Lower lobe of right lung (tissue), 2 donors: Measurements from ENCODE around the gene SRRM3. TPM values are rescaled to one million over a fixed set of nuclear protein-coding genes. Genes with fewer than 3 reads are reported as not detected.
"Not testable (repeated sequence)": the region's sequence is repeated elsewhere in the genome, so short reads cannot be mapped to it uniquely, and the experiment has no call there.

ENCODE experiments used
- ATAC-seq, 2 donors: fragments of 200-7000 bp; cut with Tn5 transposase; one replicate each; pipeline ENCODE4 v1.9.1; 2020 to 2022; ENCODE audit warnings: mild to moderate bottlenecking in 2 of 2, moderate library complexity in 2 of 2
- DNase-seq: peaks from one replicate; pipeline ENCODE4 v3.0.0-alpha.2; 2020
- H3K27ac ChIP-seq: fragments of 200-600 bp; one replicate; pipeline ENCODE4 v1.8.0; 2022
- H3K27me3 ChIP-seq: fragments of 200-600 bp; one replicate; pipeline ENCODE4 v1.8.0; 2022; ENCODE audit warnings: low read depth
- H3K36me3 ChIP-seq: fragments of 200-600 bp; one replicate; pipeline ENCODE4 v1.8.0; 2022; ENCODE audit warnings: mild to moderate bottlenecking
- H3K4me1 ChIP-seq: fragments of 200-600 bp; one replicate; pipeline ENCODE4 v1.8.0; 2022
- H3K4me3 ChIP-seq: fragments of 200-600 bp; one replicate; pipeline ENCODE4 v1.8.0; 2022; ENCODE audit warnings: mild to moderate bottlenecking
- H3K9me3 ChIP-seq: fragments of 200-600 bp; one replicate; pipeline ENCODE4 v1.8.0; 2022
- intact Hi-C: fragments of 100-400 bp; cut with DNase I; formaldehyde crosslinking; loops from one replicate; pipeline ENCODE4 v1.11.0; 2022
- total RNA-seq: library from RNA; stranded (reverse); fragmentation: NEBNext Ultra II Directional; extraction: Animal tissue kit (Norgen Biotek cat#: 25700); gene quantifications from one replicate; pipeline ENCODE4 v1.2.1, GENCODE V29; 2021
- TF ChIP-seq, protein P1 (sequence below): fragments of 200-600 bp; IDR thresholded peaks from one replicate; pipeline ENCODE4 v1.8.0; 2022; ENCODE audit warnings: antibody characterized with exemption, mild to moderate bottlenecking
- donor health status: DM: no; HTN: yes; CAD: no; lungs with severe emphysema.

SRRM3 gene
- total RNA-seq, 1 donor from 2014 or later: 0.86 TPM

DNA sequence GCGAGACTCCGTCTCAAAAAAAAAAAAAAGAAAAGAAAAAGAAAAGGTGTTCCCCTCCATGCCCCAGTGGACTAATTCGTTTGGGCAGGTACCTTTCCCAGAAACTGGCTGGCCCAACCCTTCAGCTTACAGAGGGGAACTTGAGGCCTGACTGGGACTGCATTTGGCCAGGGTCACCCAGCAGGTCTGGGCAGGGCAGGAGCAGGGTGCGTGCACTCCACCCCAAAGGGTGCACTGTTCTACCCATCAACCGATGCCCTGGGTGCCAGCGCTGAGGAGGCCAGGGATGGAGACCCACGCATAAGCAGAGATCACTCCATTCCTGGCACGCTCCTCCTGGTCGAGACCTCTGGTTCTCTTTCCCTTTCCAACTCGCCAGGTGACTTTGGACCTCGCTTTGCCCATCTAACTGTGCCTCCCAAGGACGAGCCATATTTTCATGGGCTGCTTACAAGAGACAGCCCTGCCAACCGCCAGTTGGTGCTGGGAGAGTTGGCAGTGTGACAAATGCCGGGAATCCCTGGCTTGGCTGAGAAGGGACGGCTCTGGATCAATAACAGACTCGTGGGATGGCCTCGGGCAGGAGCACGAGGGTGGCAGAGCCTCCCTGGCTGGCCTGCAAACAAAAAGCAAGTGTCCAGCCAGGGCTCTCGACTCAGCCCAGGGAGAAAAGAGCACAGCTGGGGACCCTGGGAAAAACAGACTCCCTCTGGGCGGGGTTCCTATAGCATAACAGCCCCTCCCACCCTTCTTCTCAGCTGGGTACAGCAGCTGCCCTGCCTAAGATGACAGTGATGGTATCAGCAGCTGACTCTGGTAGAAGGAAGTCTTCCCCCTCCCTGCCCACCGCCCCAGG lies 108.6 kb downstream of the SRRM3 start:
- ATAC-seq (no peak), DNase-seq (no peak)
- Histone ChIP-seq H3K27me3 (no peaks in the 10 kb centered on the region), H3K9me3 (no peaks in the 10 kb centered on the region), H3K4me3 (no peak overlapping the region), H3K27ac (no peak overlapping the region), H3K36me3 (no peaks in the 10 kb centered on the region), H3K4me1 (peaks cover 9% of the 10 kb centered on the region)
- TF ChIP-seq, protein P1, sequence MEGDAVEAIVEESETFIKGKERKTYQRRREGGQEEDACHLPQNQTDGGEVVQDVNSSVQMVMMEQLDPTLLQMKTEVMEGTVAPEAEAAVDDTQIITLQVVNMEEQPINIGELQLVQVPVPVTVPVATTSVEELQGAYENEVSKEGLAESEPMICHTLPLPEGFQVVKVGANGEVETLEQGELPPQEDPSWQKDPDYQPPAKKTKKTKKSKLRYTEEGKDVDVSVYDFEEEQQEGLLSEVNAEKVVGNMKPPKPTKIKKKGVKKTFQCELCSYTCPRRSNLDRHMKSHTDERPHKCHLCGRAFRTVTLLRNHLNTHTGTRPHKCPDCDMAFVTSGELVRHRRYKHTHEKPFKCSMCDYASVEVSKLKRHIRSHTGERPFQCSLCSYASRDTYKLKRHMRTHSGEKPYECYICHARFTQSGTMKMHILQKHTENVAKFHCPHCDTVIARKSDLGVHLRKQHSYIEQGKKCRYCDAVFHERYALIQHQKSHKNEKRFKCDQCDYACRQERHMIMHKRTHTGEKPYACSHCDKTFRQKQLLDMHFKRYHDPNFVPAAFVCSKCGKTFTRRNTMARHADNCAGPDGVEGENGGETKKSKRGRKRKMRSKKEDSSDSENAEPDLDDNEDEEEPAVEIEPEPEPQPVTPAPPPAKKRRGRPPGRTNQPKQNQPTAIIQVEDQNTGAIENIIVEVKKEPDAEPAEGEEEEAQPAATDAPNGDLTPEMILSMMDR: no peak
- intact Hi-C loops: no loop called here

DNA sequence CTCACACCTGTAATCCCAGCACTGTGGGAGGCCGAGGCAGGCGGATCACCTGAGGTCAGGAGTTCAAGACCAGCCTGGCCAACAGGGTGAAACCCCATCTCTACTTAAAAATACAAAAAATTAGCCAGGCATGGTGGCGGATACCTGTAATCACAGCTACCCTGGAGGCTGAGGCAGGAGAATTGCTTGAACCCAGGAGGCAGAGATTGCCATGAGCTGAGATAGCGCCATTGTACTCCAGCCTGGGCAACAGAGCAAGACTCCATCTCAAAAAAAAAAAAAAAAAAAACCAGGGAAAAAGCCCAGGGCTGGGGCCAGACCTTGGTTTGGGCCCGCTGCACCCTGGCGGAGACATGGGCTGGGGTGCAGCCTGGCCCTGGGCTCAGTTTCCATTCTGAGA lies 110.1 kb downstream of the SRRM3 start:
- intact Hi-C loops, H3K27me3 ChIP-seq, ATAC-seq, H3K4me1 ChIP-seq, H3K9me3 ChIP-seq, H3K4me3 ChIP-seq, H3K27ac ChIP-seq, H3K36me3 ChIP-seq, DNase-seq: not testable (repeated sequence)

DNA sequence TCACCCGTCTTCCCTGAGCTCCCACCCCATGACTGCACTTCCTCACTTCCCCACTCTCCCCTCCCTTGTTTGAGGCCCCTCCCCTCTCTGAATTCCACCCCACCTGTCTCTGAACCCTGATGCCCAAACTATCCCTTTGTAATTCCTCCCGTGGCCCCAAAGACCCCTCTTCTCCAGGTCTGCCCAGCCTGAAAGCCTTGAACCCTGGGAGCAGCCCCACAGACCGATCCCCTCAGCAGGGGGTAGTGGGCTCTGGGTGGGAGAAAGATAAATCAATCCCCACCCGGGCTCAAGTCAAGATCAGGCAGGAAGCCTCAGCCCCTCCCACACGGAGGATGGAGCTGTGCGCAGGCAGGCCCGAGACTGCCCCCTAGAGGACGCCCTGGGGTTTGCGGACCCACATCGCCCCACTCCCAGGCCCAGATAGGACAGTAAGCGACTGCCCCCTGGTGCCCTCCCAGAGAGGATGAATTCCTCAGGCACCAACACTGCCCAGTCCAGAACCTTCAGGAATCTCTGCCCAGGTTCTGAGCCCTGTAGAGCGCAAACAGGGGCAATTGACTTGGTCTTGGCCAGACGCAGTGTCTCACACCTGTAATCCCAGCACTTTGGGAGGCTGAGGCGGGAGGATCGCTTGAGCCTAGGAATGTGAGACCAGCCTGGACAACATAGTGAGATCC lies 112.5 kb downstream of the SRRM3 start:
- peak; percentile 82 to 92 for ATAC-seq
- intact Hi-C loops: no loop called here
- Histone ChIP-seq H3K9me3 (no peaks in the 10 kb centered on the region), H3K27ac (no peak overlapping the region), H3K27me3 (no peaks in the 10 kb centered on the region), H3K4me1 (peaks cover 7% of the 10 kb centered on the region), H3K36me3 (no peaks in the 10 kb centered on the region), H3K4me3 (no peak overlapping the region)
- TF ChIP-seq, protein P1: peak; percentile 100
- DNase-seq: peak; percentile 96

DNA sequence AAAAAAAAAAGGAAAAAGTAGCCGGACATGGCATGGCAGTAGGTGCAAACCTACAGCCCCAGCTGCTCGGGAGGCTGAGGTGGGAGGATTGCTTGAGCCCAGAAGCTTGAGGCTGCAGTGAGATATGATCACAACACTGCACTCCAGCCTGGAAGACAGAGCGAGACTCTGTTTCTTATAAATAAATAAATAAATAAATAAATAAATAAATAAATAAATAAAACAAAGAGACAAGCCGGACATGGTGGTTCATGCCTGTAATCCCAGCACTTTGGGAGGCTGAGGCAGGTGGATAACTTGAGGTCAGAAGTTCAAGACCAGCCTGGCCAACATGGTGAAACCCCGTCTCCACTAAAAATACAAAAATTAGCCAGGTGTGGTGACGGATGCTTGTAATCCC lies 113.0 kb downstream of the SRRM3 start:
- H3K27ac ChIP-seq, H3K27me3 ChIP-seq, H3K4me3 ChIP-seq, ATAC-seq, H3K9me3 ChIP-seq, DNase-seq, intact Hi-C loops, H3K36me3 ChIP-seq: not testable (repeated sequence)
- peaks cover 12% of the 10 kb centered on the region for H3K4me1 ChIP-seq

DNA sequence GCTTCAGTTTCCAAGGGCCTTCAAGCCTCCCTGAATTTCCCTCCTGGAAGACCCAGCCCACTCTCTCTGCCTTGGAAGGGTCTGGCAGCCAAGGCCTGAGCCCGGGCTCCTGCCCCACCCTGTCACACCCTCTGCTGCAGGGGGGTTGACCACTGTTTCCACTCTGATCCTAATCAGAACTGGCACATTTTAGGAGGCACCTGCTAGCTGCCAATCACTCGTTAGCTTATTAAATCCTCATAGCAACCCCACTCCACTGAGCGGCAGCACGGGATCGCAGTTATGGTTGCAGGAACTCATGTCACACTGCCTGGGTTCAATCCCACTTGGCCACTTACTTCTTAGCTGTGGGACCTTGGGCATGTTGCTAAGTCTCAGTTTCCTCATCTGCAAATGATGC lies 113.7 kb downstream of the SRRM3 start:
- Histone ChIP-seq H3K27ac (no peak overlapping the region), H3K4me1 (peaks cover 12% of the 10 kb centered on the region), H3K36me3 (no peaks in the 10 kb centered on the region), H3K27me3 (no peaks in the 10 kb centered on the region), H3K9me3 (no peaks in the 10 kb centered on the region), H3K4me3 (no peak overlapping the region)
- TF ChIP-seq, protein P1: no peak
- DNase-seq: peak; percentile 53
- intact Hi-C loops: no loop called here
- ATAC-seq: no peak

DNA sequence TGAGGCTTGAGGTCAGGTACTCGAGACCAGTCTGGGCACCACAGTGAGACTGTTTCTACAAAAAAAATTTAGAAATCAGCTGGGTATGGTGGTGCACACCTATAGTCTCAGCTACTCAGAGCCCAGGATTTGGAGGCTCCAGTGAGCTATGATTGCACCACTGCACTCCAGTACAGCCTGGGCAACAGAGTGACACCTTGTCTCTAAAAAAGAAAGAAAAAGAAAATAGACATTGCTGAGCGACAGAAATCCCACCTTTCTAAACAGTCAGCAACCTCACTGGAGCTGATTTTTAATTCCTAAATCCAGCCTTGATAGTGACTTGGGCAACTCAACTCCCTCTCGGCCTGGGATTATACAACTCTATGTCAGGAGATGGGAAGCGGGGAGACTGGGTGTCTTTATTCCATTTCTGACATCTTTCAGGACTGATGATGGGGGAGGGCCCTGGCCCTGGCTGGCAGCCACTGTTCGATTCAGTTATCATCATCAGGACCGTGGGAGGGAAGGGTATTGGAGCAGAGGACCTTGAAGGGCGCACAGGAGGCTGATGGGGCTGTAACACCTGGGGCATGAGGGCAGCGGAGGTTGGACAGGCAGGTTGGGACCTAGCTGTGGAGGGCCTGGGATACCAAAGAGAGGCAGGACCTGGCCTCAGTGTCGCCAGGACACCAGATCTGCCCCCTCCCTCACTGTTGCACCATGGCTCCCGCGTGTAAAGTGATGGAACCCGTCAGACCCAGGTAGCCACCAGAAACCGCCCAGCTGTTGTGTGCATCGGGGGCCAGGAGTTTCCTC lies 115.5 kb downstream of the SRRM3 start:
- Histone ChIP-seq H3K9me3 (no peaks in the 10 kb centered on the region), H3K36me3 (peaks cover 2% of the 10 kb centered on the region), H3K27ac (peak overlapping the region; percentile 96), H3K27me3 (no peaks in the 10 kb centered on the region), H3K4me1 (peaks cover 12% of the 10 kb centered on the region), H3K4me3 (peak overlapping the region; percentile 88)
- DNase-seq (peak; percentile 3), ATAC-seq (no peak)
- TF ChIP-seq, protein P1: no peak
- intact Hi-C loops: no loop called here
